HepG2 (cell line): ENCODE data around the gene NFE2. TPM values are rescaled to one million over a fixed set of nuclear protein-coding genes. Genes with fewer than 3 reads are reported as not detected.

Experiments used
- ARID5B ChIP-seq: IDR thresholded peaks from 2 replicates; pipeline ENCODE4 v1.4.0; 2020; ENCODE audit warnings: mild to moderate bottlenecking, missing genetic modification reagents
- ARNTL ChIP-seq: sonication (generic); formaldehyde crosslinking; IDR thresholded peaks from 2 replicates; pipeline ENCODE4 v1.4.0; 2020; ENCODE audit warnings: mild to moderate bottlenecking, missing genetic modification reagents
- ATF4 ChIP-seq, 2 experiments: fragments of 450-650 bp in 1 of 2; sonication (generic) in 1 of 2; formaldehyde crosslinking; IDR thresholded peaks; 2 replicates each; pipeline versions ENCODE4 v1.5.0 to v1.8.0; 2020 to 2022; ENCODE audit warnings: mild to moderate bottlenecking in 1 of 2, missing genetic modification reagents in 1 of 2
- ATRX ChIP-seq: sonication (generic); formaldehyde crosslinking; IDR thresholded peaks from 2 replicates; pipeline ENCODE4 v1.4.0; 2020; ENCODE audit warnings: missing genetic modification reagents, borderline replicate concordance
- CBFB ChIP-seq: sonication (generic); formaldehyde crosslinking; IDR thresholded peaks from 2 replicates; pipeline ENCODE4 v1.4.0; 2020; ENCODE audit warnings: missing genetic modification reagents
- CEBPG ChIP-seq: IDR thresholded peaks from 2 replicates; pipeline ENCODE4 v1.6.1; 2016
- CHD2 ChIP-seq: IDR thresholded peaks from 2 replicates; pipeline ENCODE4 v1.6.1; 2011; ENCODE audit warnings: low read depth, low read length, improper control_type of control experiment
- FIP1L1 ChIP-seq: fragments of 200-400 bp; formaldehyde crosslinking; IDR thresholded peaks from 2 replicates; pipeline ENCODE4 v1.6.1; 2018; ENCODE audit warnings: low read depth, mild to moderate bottlenecking, low read length, moderate library complexity, borderline replicate concordance; ENCODE audit not compliant: insufficient read depth
- KAT2B ChIP-seq: fragments of 150-350 bp; IDR thresholded peaks from 2 replicates; pipeline ENCODE4 v1.6.1; 2014; ENCODE audit warnings: low read depth, low read length, borderline replicate concordance
- PHF5A ChIP-seq: IDR thresholded peaks from one replicate; pipeline ENCODE4 v1.6.1; 2018; ENCODE audit warnings: low read depth, missing genetic modification reagents; ENCODE audit not compliant: unreplicated experiment
- PRMT3 ChIP-seq: sonication (generic); formaldehyde crosslinking; IDR thresholded peaks from 2 replicates; pipeline ENCODE4 v1.8.1; 2022; ENCODE audit warnings: low read depth, mild to moderate bottlenecking, moderate library complexity, missing genetic modification reagents, borderline replicate concordance
- RARA ChIP-seq: IDR thresholded peaks from 2 replicates; pipeline ENCODE4 v1.6.1; 2016; ENCODE audit warnings: missing genetic modification reagents, missing compliant biosample characterization
- SETDB1 ChIP-seq: sonication (generic); formaldehyde crosslinking; IDR thresholded peaks from 2 replicates; pipeline ENCODE4 v1.5.1; 2020; ENCODE audit warnings: missing genetic modification reagents, mild to moderate bottlenecking, borderline replicate concordance
- SP140L ChIP-seq: sonication (generic); formaldehyde crosslinking; IDR thresholded peaks from 2 replicates; pipeline ENCODE4 v1.4.0; 2020; ENCODE audit warnings: missing genetic modification reagents, borderline replicate concordance
- ZFP37 ChIP-seq: sonication (generic); formaldehyde crosslinking; IDR thresholded peaks from 2 replicates; pipeline ENCODE4 v1.4.0; 2020; ENCODE audit warnings: missing genetic modification reagents, borderline replicate concordance
- ZFP82 ChIP-seq: sonication (generic); formaldehyde crosslinking; IDR thresholded peaks from 2 replicates; pipeline ENCODE4 v1.5.1; 2020; ENCODE audit warnings: mild to moderate bottlenecking, missing genetic modification reagents, borderline replicate concordance
- ZFP91 ChIP-seq: sonication (generic); formaldehyde crosslinking; IDR thresholded peaks from 2 replicates; pipeline ENCODE4 v1.9.0; 2022; ENCODE audit warnings: missing genetic modification reagents, mild to moderate bottlenecking, borderline replicate concordance
- ZMYM3 ChIP-seq: sonication (generic); formaldehyde crosslinking; IDR thresholded peaks from 2 replicates; pipeline ENCODE4 v1.5.1; 2020; ENCODE audit warnings: mild to moderate bottlenecking, missing genetic modification reagents
- ZNF350 ChIP-seq: sonication (generic); formaldehyde crosslinking; IDR thresholded peaks from 2 replicates; pipeline ENCODE4 v1.4.0; 2020; ENCODE audit warnings: mild to moderate bottlenecking, low read depth, missing genetic modification reagents, borderline replicate concordance
- ZNF367 ChIP-seq: sonication (generic); formaldehyde crosslinking; IDR thresholded peaks from 2 replicates; pipeline ENCODE4 v1.4.0; 2020; ENCODE audit warnings: missing genetic modification reagents, borderline replicate concordance
- polyA plus RNA-seq, 8 experiments: library from polyadenylated mRNA; depleted of rRNA in 3 of 8; stranded (reverse) in 7 of 8; unstranded in 1 of 8; fragments of >200 nt; fragmentation: Illumina TruSeq in 4 of 8; extraction: Trizol in 4 of 8; gene quantifications; 2 replicates each; pipeline versions ENCODE4 v1.2.1 to v1.2.3, GENCODE V29; 2011 to 2016; ENCODE audit warnings: low read depth in 4 of 8, missing spikeins in 1 of 8, mixed read lengths in 1 of 8; ENCODE audit not compliant: insufficient read depth in 1 of 8
- total RNA-seq, 5 experiments: library from RNA; depleted of rRNA; stranded (reverse); fragments of >200 nt; fragmentation: Illumina TruSeq; extraction: Trizol; gene quantifications; 2 replicates each; pipeline ENCODE4 v1.2.3, GENCODE V29; 2016; ENCODE audit warnings: low read depth in 1 of 5
- TF ChIP-seq, protein P1 (sequence below): conservative IDR thresholded peaks from 2 replicates; pipeline ENCODE4 v1.6.1; 2018; ENCODE audit warnings: missing genetic modification reagents

Gene NFE2
- total and polyA plus RNA-seq, 2 of the 13 experiments (the other 11 are each of a cell fraction or from before 2014, with no cell fraction given) = 4.5 to 7.8 TPM

DNA sequence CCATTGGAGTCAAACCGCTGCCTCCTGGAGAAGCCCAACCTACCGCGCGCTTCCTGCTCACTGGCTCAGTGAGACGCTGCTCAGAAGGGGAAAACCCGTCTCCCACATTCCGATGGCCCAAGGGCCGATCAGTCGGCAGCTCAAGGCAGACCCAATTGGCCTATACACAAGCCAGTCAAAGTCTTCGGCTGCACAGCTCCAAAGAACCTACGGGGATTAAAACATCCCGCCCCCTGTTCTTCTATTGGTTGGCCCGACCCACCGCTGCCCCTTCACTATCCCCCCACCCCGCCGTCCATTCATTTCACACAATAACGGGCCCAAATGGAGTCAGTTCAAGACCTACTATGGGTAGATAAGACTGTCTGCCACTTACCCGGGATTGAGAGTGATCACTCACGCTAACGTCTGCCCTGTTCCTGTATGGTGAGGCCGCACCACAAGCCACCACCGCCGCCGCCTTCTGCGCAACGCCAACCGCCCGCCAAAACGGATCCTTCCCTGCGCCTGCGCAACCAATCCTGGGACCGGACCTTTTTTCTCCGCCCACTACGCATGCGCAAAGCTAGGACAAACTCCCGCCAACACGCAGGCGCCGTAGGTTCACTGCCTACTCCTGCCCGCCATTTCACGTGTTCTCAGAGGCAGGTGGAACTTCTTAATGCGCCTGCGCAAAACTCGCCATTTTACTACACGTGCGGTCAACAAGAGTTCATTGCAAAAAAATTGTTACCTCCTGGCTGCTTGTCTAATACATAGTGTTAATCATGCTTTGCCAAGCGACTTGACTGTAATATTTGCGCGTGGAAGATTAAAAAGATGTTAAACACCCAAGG is 21.0 kb downstream of the NFE2 start, which contains the start of gene CBX5 (continued):
- no peak; the same call in none of the 2 replicates for TF ChIP-seq ZFP91 (CRISPR knock-in tag)
- TF ChIP-seq ZFP82 (CRISPR knock-in tag) = 0 out of 2 replicates have a peak, but pooled peaks have one; percentile 1
- no peak for TF ChIP-seq KAT2B
- TF ChIP-seq RARA (CRISPR knock-in tag) = peak; percentile 49; the same call in 1 of the 2 replicates
- TF ChIP-seq, protein P1, sequence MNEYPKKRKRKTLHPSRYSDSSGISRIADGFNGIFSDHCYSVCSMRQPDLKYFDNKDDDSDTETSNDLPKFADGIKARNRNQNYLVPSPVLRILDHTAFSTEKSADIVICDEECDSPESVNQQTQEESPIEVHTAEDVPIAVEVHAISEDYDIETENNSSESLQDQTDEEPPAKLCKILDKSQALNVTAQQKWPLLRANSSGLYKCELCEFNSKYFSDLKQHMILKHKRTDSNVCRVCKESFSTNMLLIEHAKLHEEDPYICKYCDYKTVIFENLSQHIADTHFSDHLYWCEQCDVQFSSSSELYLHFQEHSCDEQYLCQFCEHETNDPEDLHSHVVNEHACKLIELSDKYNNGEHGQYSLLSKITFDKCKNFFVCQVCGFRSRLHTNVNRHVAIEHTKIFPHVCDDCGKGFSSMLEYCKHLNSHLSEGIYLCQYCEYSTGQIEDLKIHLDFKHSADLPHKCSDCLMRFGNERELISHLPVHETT (CRISPR knock-in tag) = no peak
- peak; percentile 47; the same call in 1 of the 2 replicates for TF ChIP-seq CHD2
- no peak for TF ChIP-seq ATF4 (CRISPR knock-in tag; IDR thresholded peaks at IDR 0.05)
- TF ChIP-seq PRMT3 (CRISPR knock-in tag) = no peak
- TF ChIP-seq ATRX (CRISPR knock-in tag) = no peak
- 0 out of 2 replicates have a peak, but pooled peaks have one; percentile 11 for TF ChIP-seq SP140L (CRISPR knock-in tag)
- no peak for TF ChIP-seq ZNF350 (CRISPR knock-in tag)
- TF ChIP-seq CEBPG = peak; percentile 44; the same call in 1 of the 2 replicates
- TF ChIP-seq SETDB1 (CRISPR knock-in tag) = no peak
- TF ChIP-seq ZFP37 (CRISPR knock-in tag) = peak; percentile 75; the same call in 1 of the 2 replicates
- no peak for TF ChIP-seq FIP1L1
- no peak for TF ChIP-seq ARID5B (CRISPR knock-in tag)
- TF ChIP-seq PHF5A (CRISPR knock-in tag) = no peak
- no peak; the same call in 1 of the 2 replicates for TF ChIP-seq CBFB (CRISPR knock-in tag)
- TF ChIP-seq ZMYM3 = no peak
- TF ChIP-seq ARNTL (CRISPR knock-in tag) = peak; percentile 83; the same call in 1 of the 2 replicates
- no peak for TF ChIP-seq ZNF367 (CRISPR knock-in tag)
